ENCODE results near the gene PRR23E.
A peak's percentile ranks its signal among the peaks of the same experiment; 100 is the strongest.

The PRR23E gene

DNA sequence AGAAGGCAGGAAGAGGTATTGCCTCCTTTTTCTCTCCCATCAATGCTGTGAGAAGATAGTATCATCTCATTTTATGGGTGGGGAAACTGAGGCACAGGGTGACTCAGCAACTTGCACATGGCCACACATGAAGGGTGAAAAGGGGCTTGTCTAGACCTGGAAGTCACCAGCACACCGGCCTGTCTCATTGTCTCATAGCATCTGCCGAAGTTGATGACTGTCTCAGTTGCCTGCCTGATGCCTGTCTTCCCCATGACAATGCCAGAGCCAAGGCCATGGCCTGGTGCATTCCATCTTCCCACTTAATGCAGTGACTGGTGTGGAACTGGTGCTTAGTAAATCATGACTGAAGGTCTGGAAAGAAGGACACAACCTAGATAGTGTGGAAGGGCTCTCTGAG lies 27.9 kb upstream of the PRR23E start:
- DNase-seq (ENCODE audit: low spot score), result no peak

- DNase-seq (ENCODE audit: low spot score), result no peak
Measured at GRCh38 chr3:127165694-127166485, 27.0 kb upstream of the PRR23E start.

DNA sequence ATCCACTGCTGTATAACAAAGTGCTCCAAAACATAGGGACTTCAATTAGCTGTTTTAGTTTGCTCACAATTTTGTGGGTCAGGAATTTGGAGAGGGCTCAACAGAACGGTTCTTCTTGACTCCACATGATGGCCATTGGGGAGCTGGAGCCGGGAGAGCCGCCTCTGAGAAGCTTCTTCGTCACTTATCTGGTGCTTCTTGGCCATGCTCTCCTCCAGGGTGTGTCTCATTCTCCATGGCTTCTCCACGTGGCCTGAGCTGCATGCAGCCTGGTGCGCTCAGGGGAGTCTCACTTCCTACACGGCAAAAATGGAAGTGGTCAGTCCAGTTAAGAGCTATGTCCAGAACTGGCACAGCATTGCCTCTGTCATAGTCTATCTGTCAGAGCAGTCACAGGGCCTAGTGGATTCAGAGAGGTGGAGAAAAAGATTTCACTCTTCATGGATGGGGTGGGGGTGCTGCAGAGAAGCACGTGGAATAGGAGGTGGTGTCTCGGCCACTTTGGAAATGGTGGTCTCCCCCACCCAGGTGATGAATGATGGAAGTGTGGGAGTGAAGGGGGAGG lies 26.3 kb upstream of the PRR23E start:
- no peak for DNase-seq (ENCODE audit: low spot score)

DNA sequence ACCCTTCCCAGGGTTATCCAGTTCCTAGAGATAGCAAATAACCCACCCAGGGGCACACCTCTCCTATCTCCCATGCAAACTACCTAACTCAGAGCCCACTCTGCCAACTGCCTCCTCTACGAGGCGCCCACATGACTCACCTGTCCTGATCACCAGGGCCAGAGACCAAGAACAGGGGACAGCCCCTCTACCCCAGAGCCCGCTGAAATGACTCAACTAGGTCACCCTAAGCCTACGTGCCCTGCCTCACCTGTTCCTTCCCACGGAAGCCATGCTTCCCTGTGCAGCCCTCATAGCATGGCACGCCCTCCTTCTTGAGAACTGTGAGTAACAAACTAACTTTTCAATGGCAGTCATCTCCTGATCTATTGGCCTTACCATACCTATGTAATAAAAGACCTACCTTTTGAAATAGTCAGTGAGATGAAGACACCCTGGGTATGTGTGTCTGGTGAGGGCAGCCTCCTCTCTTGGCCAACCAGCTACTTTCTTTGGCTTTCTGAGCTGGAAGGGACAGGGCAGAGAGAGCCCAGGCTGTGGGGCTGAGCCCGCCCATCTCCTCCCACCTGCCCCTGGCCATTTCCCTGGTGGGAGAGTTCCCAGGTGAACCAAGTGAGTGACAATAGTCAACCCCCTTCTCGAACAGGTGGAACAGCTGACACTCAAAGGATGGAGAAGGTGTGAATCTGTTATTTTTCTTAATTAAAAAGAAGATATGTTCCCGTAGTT lies 25.5 kb upstream of the PRR23E start:
- DNase-seq (ENCODE audit: low spot score), result no peak

GRCh38 chr3:127168271-127168670 lies 24.7 kb upstream of the PRR23E start:
- DNase-seq (ENCODE audit: low spot score), result no peak

DNA sequence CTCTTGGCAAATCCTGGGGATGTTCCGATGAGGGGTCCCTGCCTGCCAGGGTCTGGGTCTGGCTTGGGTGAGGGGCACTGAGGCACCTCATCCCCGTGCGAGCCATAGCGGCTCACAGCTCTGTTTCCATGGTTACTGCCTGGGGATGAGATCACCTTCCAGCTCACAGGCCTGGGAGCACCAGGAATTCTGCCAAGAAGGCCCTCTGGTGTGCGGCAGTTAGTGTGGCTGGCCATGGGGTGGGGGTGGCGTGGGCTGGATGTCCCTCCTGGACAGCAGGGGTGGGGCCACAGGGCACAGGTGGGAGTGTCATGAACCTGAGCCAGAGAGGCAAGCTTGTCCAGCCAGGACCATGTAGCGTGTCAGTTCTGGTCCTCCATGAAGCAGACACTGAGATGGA lies 22.1 kb upstream of the PRR23E start:
- peak; percentile 83 for DNase-seq (ENCODE audit: low spot score)

DNA sequence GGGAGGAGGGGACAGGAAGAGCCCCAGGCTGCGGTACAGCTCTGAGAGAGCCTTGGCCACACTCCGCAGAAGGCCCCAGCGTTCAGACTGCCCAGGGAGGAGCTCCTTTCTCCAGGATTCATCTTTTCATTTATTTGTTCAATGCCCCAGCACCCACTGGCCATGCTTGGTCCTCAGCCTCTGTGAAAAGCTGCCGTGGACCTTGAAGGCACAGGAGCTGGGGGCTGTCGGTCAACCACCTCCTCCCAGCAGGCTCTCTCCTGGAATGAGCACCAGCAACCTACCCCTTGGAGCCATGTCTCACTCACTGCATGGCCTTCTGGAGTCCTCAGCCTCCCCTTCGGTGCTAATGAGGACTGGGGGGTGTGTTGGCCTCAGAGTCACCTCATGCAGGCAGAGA lies 21.6 kb upstream of the PRR23E start:
- no peak for DNase-seq (ENCODE audit: low spot score)

DNA sequence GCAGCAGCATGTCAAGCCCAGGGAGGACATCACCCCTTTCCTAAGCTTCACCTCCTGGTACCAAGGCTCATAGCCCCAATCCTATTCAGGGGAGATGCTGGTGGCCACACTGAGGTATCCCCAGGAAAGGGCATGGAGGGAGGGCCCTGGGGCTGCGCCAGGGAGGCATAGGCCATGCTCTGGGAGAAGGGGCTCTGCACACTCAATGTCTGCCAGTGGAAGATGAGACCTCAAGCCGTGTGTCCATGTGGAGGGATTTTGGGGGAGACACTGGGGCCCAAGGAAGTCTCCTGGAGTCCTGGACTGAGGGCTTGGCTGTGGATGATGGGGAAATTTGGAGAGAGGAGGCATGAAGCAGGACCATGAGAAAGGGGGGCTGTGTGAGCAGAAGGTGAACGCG lies 21.2 kb upstream of the PRR23E start:
- DNase-seq (ENCODE audit: low spot score), result no peak

DNA sequence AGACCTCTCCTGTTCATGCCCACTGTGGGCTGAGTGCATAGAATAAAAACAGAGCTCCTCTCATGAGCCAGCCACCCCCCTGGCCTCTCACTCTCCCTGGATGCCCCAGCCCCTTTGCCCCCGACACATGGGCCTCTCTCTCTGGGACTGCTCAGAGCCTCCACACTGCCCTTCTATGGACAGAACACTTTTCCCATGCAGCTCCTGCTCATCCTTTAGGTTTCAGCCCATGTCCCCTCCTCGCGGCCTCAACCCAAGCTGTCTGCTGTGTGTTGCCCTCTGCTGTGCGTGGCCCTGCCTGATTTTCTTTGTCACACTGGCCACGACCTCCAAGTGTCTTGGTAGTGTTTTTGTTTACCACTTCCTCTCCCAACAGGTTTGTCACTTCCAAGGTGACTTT lies 20.7 kb upstream of the PRR23E start:
- no peak for DNase-seq (ENCODE audit: low spot score)

GRCh38 chr3:127172781-127173515 lies 20.0 kb upstream of the PRR23E start:
- peak; percentile 94 for DNase-seq (ENCODE audit: low spot score)

- no peak for DNase-seq (ENCODE audit: low spot score)
Measured at GRCh38 chr3:127173516-127174166, 19.3 kb upstream of the PRR23E start.

- no peak for DNase-seq (ENCODE audit: low spot score)
Measured at GRCh38 chr3:127174284-127174683, 18.6 kb upstream of the PRR23E start.

DNA sequence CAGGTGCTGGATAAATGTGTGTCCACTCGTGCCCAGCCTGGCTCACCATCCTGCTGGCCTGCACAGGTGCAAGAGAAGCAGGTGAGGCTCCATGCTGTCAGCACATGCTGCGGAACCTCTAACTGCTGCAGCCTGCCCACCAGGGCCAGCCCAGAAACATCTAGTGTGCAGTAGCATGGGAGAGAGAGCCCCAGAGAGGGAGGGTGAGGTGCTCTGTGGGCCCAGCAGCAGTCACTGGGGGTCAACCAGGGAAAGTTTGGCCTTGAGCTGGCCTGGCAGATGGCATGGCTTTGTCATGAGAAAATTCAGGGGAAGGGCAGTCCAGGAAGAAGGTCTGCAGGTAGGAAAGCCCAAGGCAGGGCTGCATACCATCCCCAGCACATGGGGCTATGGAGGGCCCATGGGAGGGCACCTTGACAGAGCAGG lies 18.2 kb upstream of the PRR23E start:
- DNase-seq (ENCODE audit: low spot score), result no peak

DNA sequence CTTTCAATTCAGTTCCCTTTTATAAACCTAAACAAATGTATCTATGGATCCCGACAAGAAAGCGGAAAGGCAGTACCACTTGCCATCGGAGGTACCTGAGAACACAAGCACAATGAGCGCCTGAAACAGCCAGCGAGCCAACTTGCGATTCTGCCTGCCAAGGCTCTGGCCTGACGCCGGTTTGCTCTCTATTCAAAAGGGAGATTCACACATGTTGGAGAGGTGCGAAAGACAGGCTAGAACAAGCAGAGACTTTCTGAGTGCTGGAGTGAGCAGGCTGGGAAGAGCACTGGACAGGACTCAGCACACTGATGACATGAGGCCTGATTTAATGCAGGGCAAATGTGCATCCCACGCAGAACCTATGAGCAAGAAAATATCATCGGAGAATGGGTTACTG lies 17.7 kb upstream of the PRR23E start:
- DNase-seq (ENCODE audit: low spot score), result no peak

- DNase-seq (ENCODE audit: low spot score), result no peak
Measured at GRCh38 chr3:127177226-127177625, 15.7 kb upstream of the PRR23E start.

DNA sequence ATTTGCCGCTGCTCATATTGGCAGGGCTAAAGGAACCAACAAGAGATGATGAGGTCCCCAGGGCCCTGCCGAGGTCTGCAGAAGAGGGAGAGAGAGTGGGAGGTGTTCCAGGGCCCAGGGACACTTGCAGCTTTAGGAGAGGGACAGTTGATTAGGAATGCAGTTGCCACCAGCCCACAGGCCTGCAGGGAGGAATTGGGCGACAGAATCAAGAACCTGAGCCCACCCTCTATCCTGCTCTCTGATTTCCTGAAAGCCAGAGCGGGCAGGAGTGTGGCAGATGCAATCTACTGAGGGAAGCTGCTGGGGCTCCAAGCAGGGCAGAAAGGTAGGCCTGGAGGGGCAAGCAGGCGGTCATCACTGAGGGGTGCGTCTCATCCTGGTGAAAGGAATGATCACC lies 12.1 kb upstream of the PRR23E start:
- DNase-seq (ENCODE audit: low spot score), result no peak

- no peak for DNase-seq (ENCODE audit: low spot score)
Measured at GRCh38 chr3:127182431-127182830, 10.5 kb upstream of the PRR23E start.

GRCh38 chr3:127182848-127183714 lies 9.8 kb upstream of the PRR23E start:
- no peak for DNase-seq (ENCODE audit: low spot score)

DNA sequence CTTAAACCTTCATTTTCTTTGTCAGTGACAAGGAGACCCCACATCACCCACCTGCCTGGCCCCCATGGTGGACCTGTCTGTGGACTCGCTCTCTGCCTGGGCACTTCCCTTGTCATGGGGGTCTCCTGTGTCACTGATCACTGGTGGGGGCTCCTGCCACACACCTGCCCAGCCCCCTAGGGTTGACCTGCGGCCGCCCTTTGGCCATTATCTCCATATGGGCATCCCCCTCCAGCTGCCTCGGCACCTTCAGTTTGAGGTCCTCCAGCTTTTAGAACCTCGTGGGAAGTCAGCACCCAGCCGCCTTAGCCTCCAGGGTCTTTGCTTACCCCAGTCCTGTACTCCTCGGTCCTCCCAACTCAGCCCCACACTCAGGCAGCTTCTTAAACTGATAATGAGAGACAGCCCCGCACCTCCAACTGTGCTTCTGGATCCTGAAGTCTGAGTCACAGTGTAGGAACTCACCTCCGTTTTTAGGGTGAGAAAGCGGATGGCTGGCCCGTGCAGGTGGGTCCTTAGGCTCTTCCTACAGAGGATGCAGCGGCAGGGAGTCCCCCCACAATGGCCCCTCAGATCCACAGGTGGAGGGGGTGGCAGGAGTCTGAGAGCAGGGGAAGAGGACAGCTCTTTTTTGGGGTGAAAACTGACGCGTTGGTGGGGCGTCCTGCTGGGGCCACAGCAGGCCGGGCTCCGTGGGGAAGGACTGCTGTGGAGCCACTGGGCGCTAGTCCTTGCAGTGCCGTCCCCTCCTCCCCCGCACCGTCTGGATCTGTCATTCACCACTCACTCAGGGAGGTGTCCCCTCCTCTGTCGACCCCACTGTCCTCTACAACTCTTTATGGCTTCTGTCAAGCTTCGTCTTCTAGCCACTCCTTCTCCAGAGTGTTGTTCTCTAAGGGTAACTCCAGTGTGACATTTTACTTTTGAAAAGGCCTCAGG lies 8.7 kb upstream of the PRR23E start:
- DNase-seq (ENCODE audit: low spot score), result no peak

DNA sequence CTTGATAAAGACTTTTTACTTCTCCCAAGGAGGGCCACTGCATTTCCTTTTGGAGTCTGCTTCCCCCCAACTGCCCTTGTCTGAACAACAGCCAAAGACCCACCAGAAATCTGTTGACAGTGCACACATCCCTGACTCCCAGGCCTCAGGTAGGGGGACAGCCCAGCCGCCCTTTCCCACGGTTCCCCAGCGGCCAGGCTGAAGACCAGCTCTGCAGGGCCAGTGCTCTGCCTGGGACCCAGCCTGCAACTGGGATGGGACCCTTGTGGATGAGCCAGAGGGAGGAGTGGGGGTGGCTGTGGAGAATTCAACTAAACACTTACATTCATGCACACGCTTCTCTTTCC lies 8.1 kb upstream of the PRR23E start:
- DNase-seq (ENCODE audit: low spot score), result no peak
